TTC549 (cell line): Measurements from ENCODE around the gene LNPK.
A peak's percentile ranks its signal among the peaks of the same experiment; 100 is the strongest.
"Not testable (repeated sequence)": the region's sequence is repeated elsewhere in the genome, so short reads cannot be mapped to it uniquely, and the experiment has no call there.

ENCODE experiments used
- FAIRE-seq: peaks from 2 replicates; lab custom pipeline; 2012; peaks lifted over from hg19 to GRCh38; lab: Jason Lieb, UNC

The LNPK gene

GRCh38 chr2:175973373-175973772, 28.7 kb downstream of the LNPK start:
- no peak for FAIRE-seq

GRCh38 chr2:175966839-175967238, 35.2 kb downstream of the LNPK start:
- FAIRE-seq: no peak

- no peak for FAIRE-seq
Observed at GRCh38 chr2:175965773-175966172, 36.3 kb downstream of the LNPK start.

- no peak for FAIRE-seq
Observed at GRCh38 chr2:175964195-175964594, 37.9 kb downstream of the LNPK start.

GRCh38 chr2:175963171-175963570, 38.9 kb downstream of the LNPK start:
- FAIRE-seq: not testable (repeated sequence)

GRCh38 chr2:175957845-175958244, 44.2 kb downstream of the LNPK start:
- FAIRE-seq: no peak

GRCh38 chr2:175955136-175955535, 46.9 kb downstream of the LNPK start:
- FAIRE-seq: no peak

- no peak for FAIRE-seq
Observed at GRCh38 chr2:175950512-175950911, 51.6 kb downstream of the LNPK start.

GRCh38 chr2:175948191-175948590, 53.9 kb downstream of the LNPK start:
- FAIRE-seq: no peak

- no peak for FAIRE-seq
Observed at GRCh38 chr2:175947073-175947472, 55.0 kb downstream of the LNPK start.

- FAIRE-seq: peak; percentile 40
Observed at GRCh38 chr2:175941699-175942098, 60.4 kb downstream of the LNPK start.

GRCh38 chr2:175937216-175937615, 64.9 kb downstream of the LNPK start:
- FAIRE-seq: no peak

GRCh38 chr2:175935289-175936181, 66.5 kb downstream of the LNPK start:
- FAIRE-seq: no peak

GRCh38 chr2:175932675-175933074, 69.4 kb downstream of the LNPK start:
- no peak for FAIRE-seq

GRCh38 chr2:175931805-175932204, 70.3 kb downstream of the LNPK start:
- no peak for FAIRE-seq

- FAIRE-seq: no peak
Observed at GRCh38 chr2:175930504-175930903, 71.6 kb downstream of the LNPK start.

- no peak for FAIRE-seq
Observed at GRCh38 chr2:175929850-175930249, 72.2 kb downstream of the LNPK start.

- no peak for FAIRE-seq
Observed at GRCh38 chr2:175926272-175926671, 75.8 kb downstream of the LNPK start.

- no peak for FAIRE-seq
Observed at GRCh38 chr2:175922160-175922559, 79.9 kb downstream of the LNPK start.

- FAIRE-seq: no peak
Observed at GRCh38 chr2:175918935-175919334, 83.1 kb downstream of the LNPK start.

- no peak for FAIRE-seq
Observed at GRCh38 chr2:175914846-175915245, 87.2 kb downstream of the LNPK start.

- FAIRE-seq: not testable (repeated sequence)
Observed at GRCh38 chr2:175913849-175914743, 88.0 kb downstream of the LNPK start.

- not testable (repeated sequence) for FAIRE-seq
Observed at GRCh38 chr2:175913267-175913666, 88.8 kb downstream of the LNPK start.
